GM12878 (cell line): Measurements from ENCODE around the gene PRRX2. TPM values are rescaled to one million over a fixed set of nuclear protein-coding genes. Genes with fewer than 3 reads are reported as not detected.

Experiments
- ATAC-seq: fragments of 200-7000 bp; cut with Tn5 transposase; 3 replicates; pipeline ENCODE4 v1.9.1; 2020; ENCODE audit warnings: mild to moderate bottlenecking, moderate library complexity
- BruUV-seq: library from RNA; stranded (reverse); fragments of 400-500 nt; replicated peaks from 2 replicates; lab custom pipeline; 2021; lab: Mats Ljungman, UMichigan
- CTCF ChIA-PET: fragments of 300-600 bp; sonication (Branson Sonifier 250); formaldehyde crosslinking; extraction: SDS; loops from one replicate; lab custom pipeline; 2021; ENCODE audit warnings: inconsistent platforms; lab: Yijun Ruan, JAX
- POLR2A ChIA-PET: fragments of 350-600 bp; formaldehyde crosslinking; extraction: SDS; loops from one replicate; lab custom pipeline; 2021; ENCODE audit warnings: inconsistent platforms; lab: Charles Lee
- RAD21 ChIA-PET: fragments of 300-600 bp; sonication (Branson Sonifier 250); formaldehyde crosslinking; loops from one replicate; lab custom pipeline; 2023; ENCODE audit warnings: antibody characterized with exemption; ENCODE audit not compliant: unreplicated experiment; lab: Charles Lee
- SMC1A ChIA-PET: fragments of 300-600 bp; sonication (Branson Sonifier 250); formaldehyde crosslinking; loops from one replicate; lab custom pipeline; 2023; ENCODE audit not compliant: unreplicated experiment, uncharacterized antibody; lab: Charles Lee
- DNase-seq: peaks from one replicate; pipeline ENCODE4 v3.0.0-alpha.2; 2011; ENCODE audit warnings: low read depth, low spot score
- FAIRE-seq: peaks from 3 replicates; lab custom pipeline; 2011; peaks lifted over from hg19 to GRCh38; lab: Jason Lieb, UNC
- H2AFZ ChIP-seq: 2 replicates; pipeline ENCODE4 v1.6.0; 2011; ENCODE audit warnings: low read depth, low read length, control low read depth; ENCODE audit not compliant: control insufficient read depth
- H3K27ac ChIP-seq: 2 replicates; pipeline ENCODE4 v1.5.1; 2011; ENCODE audit warnings: control low read depth; ENCODE audit not compliant: control insufficient read depth, insufficient read depth
- H3K27me3 ChIP-seq, 2 experiments: replicated peaks in 1 of 2; 2 replicates each; pipeline versions ENCODE4 v1.6.0 to v1.6.1; 2011; ENCODE audit warnings: low read length in 1 of 2; ENCODE audit not compliant: control insufficient read depth in 2 of 2, insufficient read depth in 2 of 2
- H3K36me3 ChIP-seq, 2 experiments: 2 replicates each; pipeline ENCODE4 v1.5.1; 2011; ENCODE audit warnings: low read length in 1 of 2; ENCODE audit not compliant: control insufficient read depth in 2 of 2, insufficient read depth in 2 of 2
- H3K4me1 ChIP-seq: 2 replicates; pipeline ENCODE4 v1.6.1; 2011; ENCODE audit warnings: mild to moderate bottlenecking, low read length, moderate library complexity, mixed read lengths; ENCODE audit not compliant: control insufficient read depth, insufficient read depth
- H3K4me2 ChIP-seq: 2 replicates; pipeline ENCODE4 v1.6.0; 2011; ENCODE audit warnings: control low read depth; ENCODE audit not compliant: control insufficient read depth, insufficient read depth
- H3K4me3 ChIP-seq: fragments of 200-600 bp; sonication (generic); 2 replicates; pipeline ENCODE4 v1.5.1; 2016
- H3K79me2 ChIP-seq: 2 replicates; pipeline ENCODE4 v1.6.0; 2011; ENCODE audit warnings: low read length; ENCODE audit not compliant: control insufficient read depth, insufficient read depth
- H3K9ac ChIP-seq: 2 replicates; pipeline ENCODE4 v1.8.0; 2011; ENCODE audit warnings: low read length, control low read depth, mixed read lengths; ENCODE audit not compliant: control insufficient read depth, insufficient read depth
- H3K9me3 ChIP-seq: replicated peaks from 3 replicates; pipeline ENCODE4 v1.5.1; 2011; ENCODE audit warnings: mild to moderate bottlenecking, low read length; ENCODE audit not compliant: control insufficient read depth, insufficient read depth
- H4K20me1 ChIP-seq: 2 replicates; pipeline ENCODE4 v1.6.0; 2011; ENCODE audit not compliant: control insufficient read depth, insufficient read depth
- ATF7 ChIP-seq: fragments of 450-650 bp; IDR thresholded peaks from 2 replicates; pipeline ENCODE4 v1.6.1; 2016; ENCODE audit warnings: low read depth, mild to moderate bottlenecking
- BACH1 ChIP-seq: fragments of 450-650 bp; IDR thresholded peaks from 2 replicates; pipeline ENCODE4 v1.6.1; 2017; ENCODE audit warnings: mild to moderate bottlenecking, borderline replicate concordance
- BRCA1 ChIP-seq: IDR thresholded peaks from 2 replicates; pipeline ENCODE4 v1.6.1; 2011; ENCODE audit warnings: low read depth, low read length, improper control_type of control experiment
- CHD1 ChIP-seq: IDR thresholded peaks from 2 replicates; pipeline ENCODE4 v1.6.1; 2012; ENCODE audit warnings: low read depth, low read length, improper control_type of control experiment
- DPF2 ChIP-seq: fragments of 450-650 bp; IDR thresholded peaks from 2 replicates; pipeline ENCODE4 v1.6.1; 2017; ENCODE audit warnings: mild to moderate bottlenecking
- EP300 ChIP-seq, 2 experiments: fragments of 150-350 bp in 1 of 2; IDR thresholded peaks; 2 replicates each; pipeline ENCODE4 v1.6.1; 2011 to 2012; ENCODE audit warnings: low read depth in 2 of 2, low read length in 2 of 2, borderline replicate concordance in 1 of 2, improper control_type of control experiment in 1 of 2, inconsistent platforms in 1 of 2; ENCODE audit not compliant: control insufficient read depth in 1 of 2
- HDGF ChIP-seq: fragments of 450-650 bp; IDR thresholded peaks from 2 replicates; pipeline ENCODE4 v1.6.1; 2016; ENCODE audit warnings: antibody characterized with exemption
- KLF5 ChIP-seq: fragments of 450-650 bp; IDR thresholded peaks from 2 replicates; pipeline ENCODE4 v1.6.1; 2014; ENCODE audit warnings: mild to moderate bottlenecking; ENCODE audit not compliant: partially characterized antibody
- MTA2 ChIP-seq: fragments of 450-650 bp; IDR thresholded peaks from 2 replicates; pipeline ENCODE4 v1.6.1; 2016; ENCODE audit warnings: low read depth, mild to moderate bottlenecking, moderate library complexity
- TCF3 ChIP-seq: IDR thresholded peaks from 2 replicates; pipeline ENCODE4 v1.6.1; 2012; ENCODE audit warnings: low read depth, mild to moderate bottlenecking, low read length, borderline replicate concordance; ENCODE audit not compliant: insufficient read depth
- ZNF384 ChIP-seq: IDR thresholded peaks from 2 replicates; pipeline ENCODE4 v1.6.1; 2012; ENCODE audit warnings: low read depth, mild to moderate bottlenecking, low read length, improper control_type of control experiment, borderline replicate concordance
- WGBS: methylation state at CpG from one replicate; pipeline ENCODE4 v1.1.6; 2016; ENCODE audit warnings: low lambda C conversion rate; ENCODE audit not compliant: insufficient replicate concordance, insufficient coverage; ENCODE audit errors: missing lambda C conversion rate; 5-methylcytosine and 5-hydroxymethylcytosine counted together
- in situ Hi-C: fragments of 300-500 bp; cut with MboI; formaldehyde crosslinking; loops from 9 replicates; pipeline ENCODE4 v1.14.3; 2018; ENCODE audit warnings: mixed read lengths
- intact Hi-C: fragments of 100-400 bp; cut with micrococcal nuclease; formaldehyde crosslinking; loops from one replicate; pipeline ENCODE4 v1.14.2; 2022; ENCODE audit not compliant: unreplicated experiment
- polyA plus RNA-seq, 11 experiments: library from polyadenylated mRNA; depleted of rRNA in 4 of 11; unstranded in 6 of 11; stranded (reverse) in 5 of 11; fragments of >200 nt; fragmentation: Nextera tagmentation in 4 of 11; fragmentation: Illumina TruSeq in 1 of 11; extraction: Ambion mirVana in 4 of 11; extraction: Trizol in 1 of 11; gene quantifications; 1 replicate in 1 of 11; 2 replicates in 10 of 11; pipeline versions ENCODE4 v1.2.1 to v1.2.3, GENCODE V29; 2011 to 2016; ENCODE audit warnings: inconsistent platforms in 2 of 11, missing spikeins in 2 of 11, low read depth in 1 of 11
- total RNA-seq, 4 experiments: library from RNA; depleted of rRNA in 3 of 4; stranded (reverse); fragments of >200 nt in 3 of 4; fragmentation: Illumina TruSeq in 1 of 4; extraction: Trizol in 1 of 4; gene quantifications; 2 replicates each; pipeline versions ENCODE4 v1.2.1 to v1.2.3, GENCODE V29; 2013 to 2021
- TF ChIP-seq, protein P1 (sequence below): fragments of 450-650 bp; IDR thresholded peaks from 2 replicates; pipeline ENCODE4 v1.6.1; 2016; ENCODE audit warnings: mild to moderate bottlenecking
- TF ChIP-seq, protein P2 (sequence below): IDR thresholded peaks from 2 replicates; pipeline ENCODE4 v1.6.1; 2011; ENCODE audit warnings: borderline replicate concordance, low read depth, mild to moderate bottlenecking, moderate library complexity, low read length; ENCODE audit not compliant: insufficient read depth, poor library complexity, severe bottlenecking

Gene PRRX2
- total and polyA plus RNA-seq, 10 of the 15 experiments (the other 5 are each of a cell fraction or from before 2014, with no cell fraction given) = not detected

DNA sequence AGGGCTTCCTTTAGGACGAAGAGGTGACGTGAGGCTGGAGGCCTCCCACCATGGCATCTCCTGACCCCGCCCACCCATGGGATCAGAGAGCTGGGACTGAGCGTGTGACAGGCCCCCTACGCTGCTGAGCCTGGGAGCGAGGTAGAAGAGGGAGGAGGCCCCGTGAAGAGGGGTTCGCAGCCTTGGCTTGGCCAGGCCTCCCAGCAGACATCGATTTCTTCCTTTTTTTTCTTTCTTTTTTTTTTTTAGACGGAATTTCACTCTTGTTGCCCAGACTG, 47.9 kb downstream of the PRRX2 start:
- Histone ChIP-seq H3K9me3 (no peaks in the 10 kb centered on the region), H3K36me3 (no peaks in the 10 kb centered on the region), H3K4me1 (no peaks in the 10 kb centered on the region), H3K79me2 (no peaks in the 10 kb centered on the region), H3K9ac (no peak overlapping the region), H3K27ac (no peak overlapping the region), H3K4me2 (no peak overlapping the region), H3K27me3 (no peaks in the 10 kb centered on the region; a peak in 3 of 4 replicates), H3K4me3 (no peak overlapping the region), H4K20me1 (no peaks in the 10 kb centered on the region), H2AFZ (no peak overlapping the region)
- no peak for ATAC-seq
- intact Hi-C loops = no loop called here
- ChIA-PET CTCF (interaction anchor here (0.9 kb wide), 1 partner anchor 77 kb away, joined by 3 read pairs; no protein-coding TSS in a partner anchor), RAD21 (no interaction called here), POLR2A (no interaction called here), SMC1A (no interaction called here)
- no TSS peak for BruUV-seq
- TF ChIP-seq ZNF384 = no peak
- TF ChIP-seq BRCA1 = no peak
- TF ChIP-seq HDGF = no peak
- no peak for TF ChIP-seq KLF5
- TF ChIP-seq EP300 (IDR thresholded peaks at IDR 0.05; ENCODE audit: borderline replicate concordance in 1 of 2, control insufficient read depth in 1 of 2, low read depth in 2 of 2, low read length in 2 of 2) = no peak
- no peak for TF ChIP-seq BACH1
- TF ChIP-seq, protein P1, sequence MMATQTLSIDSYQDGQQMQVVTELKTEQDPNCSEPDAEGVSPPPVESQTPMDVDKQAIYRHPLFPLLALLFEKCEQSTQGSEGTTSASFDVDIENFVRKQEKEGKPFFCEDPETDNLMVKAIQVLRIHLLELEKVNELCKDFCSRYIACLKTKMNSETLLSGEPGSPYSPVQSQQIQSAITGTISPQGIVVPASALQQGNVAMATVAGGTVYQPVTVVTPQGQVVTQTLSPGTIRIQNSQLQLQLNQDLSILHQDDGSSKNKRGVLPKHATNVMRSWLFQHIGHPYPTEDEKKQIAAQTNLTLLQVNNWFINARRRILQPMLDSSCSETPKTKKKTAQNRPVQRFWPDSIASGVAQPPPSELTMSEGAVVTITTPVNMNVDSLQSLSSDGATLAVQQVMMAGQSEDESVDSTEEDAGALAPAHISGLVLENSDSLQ = no peak
- TF ChIP-seq TCF3 = no peak
- TF ChIP-seq CHD1 = no peak
- TF ChIP-seq DPF2 = no peak
- no peak for TF ChIP-seq ATF7
- no peak for TF ChIP-seq MTA2
- TF ChIP-seq, protein P2, sequence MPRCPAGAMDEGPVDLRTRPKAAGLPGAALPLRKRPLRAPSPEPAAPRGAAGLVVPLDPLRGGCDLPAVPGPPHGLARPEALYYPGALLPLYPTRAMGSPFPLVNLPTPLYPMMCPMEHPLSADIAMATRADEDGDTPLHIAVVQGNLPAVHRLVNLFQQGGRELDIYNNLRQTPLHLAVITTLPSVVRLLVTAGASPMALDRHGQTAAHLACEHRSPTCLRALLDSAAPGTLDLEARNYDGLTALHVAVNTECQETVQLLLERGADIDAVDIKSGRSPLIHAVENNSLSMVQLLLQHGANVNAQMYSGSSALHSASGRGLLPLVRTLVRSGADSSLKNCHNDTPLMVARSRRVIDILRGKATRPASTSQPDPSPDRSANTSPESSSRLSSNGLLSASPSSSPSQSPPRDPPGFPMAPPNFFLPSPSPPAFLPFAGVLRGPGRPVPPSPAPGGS = no peak
- WGBS = 60% methylated on average over 9 of the region's 10 CpGs
- FAIRE-seq = no peak
- no peak for DNase-seq
- in situ Hi-C loops = no loop called here
